AG10803 (cell line): ENCODE measurements around the gene RAB31.

Experiments
- DNase-seq: peaks from one replicate; pipeline ENCODE4 v3.0.0; 2010; ENCODE audit warnings: low read depth
- H3K4me3 ChIP-seq: 2 replicates; pipeline ENCODE4 v1.5.1; 2011; ENCODE audit warnings: mild to moderate bottlenecking, low read length, control low read depth
- TF ChIP-seq, protein P1 (sequence below): conservative IDR thresholded peaks from 2 replicates; pipeline ENCODE4 v1.5.1; 2011; ENCODE audit warnings: mild to moderate bottlenecking, low read length, control low read depth, inconsistent platforms

The RAB31 gene

GRCh38 chr18:9870431-9871008, 162.4 kb downstream of the RAB31 start:
- no peak for DNase-seq
- TF ChIP-seq, protein P1, sequence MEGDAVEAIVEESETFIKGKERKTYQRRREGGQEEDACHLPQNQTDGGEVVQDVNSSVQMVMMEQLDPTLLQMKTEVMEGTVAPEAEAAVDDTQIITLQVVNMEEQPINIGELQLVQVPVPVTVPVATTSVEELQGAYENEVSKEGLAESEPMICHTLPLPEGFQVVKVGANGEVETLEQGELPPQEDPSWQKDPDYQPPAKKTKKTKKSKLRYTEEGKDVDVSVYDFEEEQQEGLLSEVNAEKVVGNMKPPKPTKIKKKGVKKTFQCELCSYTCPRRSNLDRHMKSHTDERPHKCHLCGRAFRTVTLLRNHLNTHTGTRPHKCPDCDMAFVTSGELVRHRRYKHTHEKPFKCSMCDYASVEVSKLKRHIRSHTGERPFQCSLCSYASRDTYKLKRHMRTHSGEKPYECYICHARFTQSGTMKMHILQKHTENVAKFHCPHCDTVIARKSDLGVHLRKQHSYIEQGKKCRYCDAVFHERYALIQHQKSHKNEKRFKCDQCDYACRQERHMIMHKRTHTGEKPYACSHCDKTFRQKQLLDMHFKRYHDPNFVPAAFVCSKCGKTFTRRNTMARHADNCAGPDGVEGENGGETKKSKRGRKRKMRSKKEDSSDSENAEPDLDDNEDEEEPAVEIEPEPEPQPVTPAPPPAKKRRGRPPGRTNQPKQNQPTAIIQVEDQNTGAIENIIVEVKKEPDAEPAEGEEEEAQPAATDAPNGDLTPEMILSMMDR: no peak
- no peak overlapping the region for H3K4me3 ChIP-seq

DNA sequence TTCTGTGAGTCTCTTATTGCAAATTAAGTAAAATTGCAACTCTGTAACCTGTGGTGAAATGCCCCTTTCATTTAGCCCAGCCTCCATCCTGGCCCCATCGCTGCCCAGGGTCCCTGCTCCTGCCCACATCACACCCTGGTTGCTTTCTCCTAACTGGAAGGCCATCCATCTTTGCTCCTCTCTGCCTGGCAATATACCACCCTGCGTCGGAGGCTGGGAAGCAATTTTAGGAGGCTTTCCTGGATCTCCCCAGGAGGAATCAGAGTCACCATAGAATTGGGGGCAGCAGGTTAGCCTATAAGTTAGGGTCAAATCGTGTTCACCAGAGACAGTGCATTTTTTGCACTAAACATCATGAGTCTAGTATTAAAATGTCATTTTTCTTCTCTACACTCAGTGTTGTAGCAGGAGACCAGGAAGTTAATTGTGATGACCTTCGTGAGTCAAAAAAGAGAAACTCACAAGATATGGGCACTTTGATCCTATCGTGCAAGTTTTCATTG, 163.2 kb downstream of the RAB31 start:
- H3K4me3 ChIP-seq: no peak overlapping the region
- TF ChIP-seq, protein P1: no peak
- no peak for DNase-seq

DNA sequence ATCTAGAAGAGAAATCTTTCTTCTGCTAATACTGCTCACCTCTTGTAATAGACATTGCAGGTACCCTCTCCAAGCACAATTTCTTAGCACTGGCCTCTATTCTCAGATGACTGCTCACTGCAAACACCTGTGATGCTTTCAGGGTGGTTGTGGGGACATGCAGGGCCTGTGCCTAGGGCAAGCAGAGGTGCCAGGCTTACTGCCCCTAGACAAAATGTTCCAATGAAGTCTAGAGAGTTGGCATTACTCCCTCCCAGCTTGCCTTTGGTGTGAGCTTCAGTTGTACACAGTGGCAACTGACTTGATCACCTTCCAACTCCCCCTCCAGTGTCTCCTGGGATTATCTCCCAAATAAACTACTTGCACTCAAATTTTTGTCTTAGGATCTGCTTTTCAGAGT, 164.7 kb downstream of the RAB31 start:
- H3K4me3 ChIP-seq: no peak overlapping the region
- TF ChIP-seq, protein P1: no peak
- no peak for DNase-seq

GRCh38 chr18:9874728-9875127, 166.6 kb downstream of the RAB31 start:
- TF ChIP-seq, protein P1: no peak
- no peak for DNase-seq
- H3K4me3 ChIP-seq: no peak overlapping the region

DNA sequence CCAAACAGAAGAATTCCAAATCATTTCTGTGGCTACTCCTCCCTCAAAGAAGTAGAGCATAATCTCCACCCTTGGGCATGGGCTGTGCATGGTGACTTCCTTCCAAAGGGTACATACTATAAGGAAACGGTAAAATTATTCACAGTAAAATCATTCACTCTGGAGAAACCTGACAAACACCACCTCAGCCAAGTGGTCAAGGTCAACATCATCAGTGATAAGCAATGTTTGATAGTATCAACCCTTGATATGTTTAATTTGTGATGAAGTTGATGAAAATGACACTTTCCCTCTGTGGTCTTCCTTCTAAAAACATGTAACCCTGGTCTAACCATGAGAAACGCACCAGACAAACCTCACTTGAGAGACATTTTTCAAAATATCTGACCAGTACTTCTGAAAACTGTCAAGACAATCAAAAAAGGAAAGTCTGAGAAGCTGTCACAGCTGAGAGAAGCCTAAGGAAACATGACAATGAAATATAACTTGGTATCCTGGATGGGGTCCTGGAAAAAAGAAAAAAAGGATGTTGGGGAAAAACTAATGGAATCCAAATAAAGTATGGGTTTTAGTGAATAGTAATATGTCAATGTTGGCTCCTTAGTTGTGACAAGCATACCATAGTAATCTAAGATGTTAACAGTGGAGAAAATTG, 168.2 kb downstream of the RAB31 start:
- no peak overlapping the region; the same call in 1 of the 2 replicates for H3K4me3 ChIP-seq
- no peak for DNase-seq
- TF ChIP-seq, protein P1: no peak

- TF ChIP-seq, protein P1: no peak
- peak overlapping the region; percentile 35 for H3K4me3 ChIP-seq
- peak; percentile 83 for DNase-seq
Measured at GRCh38 chr18:9876867-9877654, 169.0 kb downstream of the RAB31 start.
